Memory B cell (primary cell): ENCODE data around the gene HM13.
"Not testable (repeated sequence)": the region's sequence is repeated elsewhere in the genome, so short reads cannot be mapped to it uniquely, and the experiment has no call there.

Source experiments
- ATAC-seq: fragments of 150-1000 bp; cut with Tn5 transposase; 2 replicates; pipeline ENCODE4 v1.10.0; 2021; ENCODE audit warnings: low read depth, mild to moderate bottlenecking, moderate library complexity
- DNase-seq, 2 donors: peaks; one replicate each; pipeline ENCODE4 v3.0.0; 2022; ENCODE audit warnings: low spot score in 2 of 2
- H3K27ac Mint-ChIP-seq: one replicate; pipeline ENCODE4 v1.8.0; 2022; ENCODE audit warnings: mild to moderate bottlenecking, moderate library complexity, mixed read lengths
- H3K27me3 Mint-ChIP-seq: one replicate; pipeline ENCODE4 v1.8.0; 2022; ENCODE audit warnings: mixed read lengths
- H3K36me3 Mint-ChIP-seq: one replicate; pipeline ENCODE4 v1.8.0; 2022; ENCODE audit warnings: mild to moderate bottlenecking, mixed read lengths
- H3K4me1 Mint-ChIP-seq: one replicate; pipeline ENCODE4 v1.8.0; 2022; ENCODE audit warnings: mixed read lengths
- H3K4me3 Mint-ChIP-seq: one replicate; pipeline ENCODE4 v1.8.0; 2022; ENCODE audit warnings: mild to moderate bottlenecking, moderate library complexity, mixed read lengths
- H3K9me3 Mint-ChIP-seq: one replicate; pipeline ENCODE4 v1.8.0; 2022; ENCODE audit warnings: mixed read lengths

Gene HM13

GRCh38 chr20:31605031-31605901 is 91.0 kb downstream of the HM13 start, which contains the start of gene ID1:
TSS of gene ID1 (plus strand) at chr20:31605289. CDS start at chr20:31605388, 99 bp downstream.
- ATAC-seq: peak; percentile 85
- peaks cover 1% of the 10 kb centered on the region for H3K36me3 Mint-ChIP-seq
- peak; percentile 81 to 83 for DNase-seq
- H3K27ac Mint-ChIP-seq: peak within 1 kb of the TSS; percentile 87
- H3K4me1 Mint-ChIP-seq: peaks cover 16% of the 10 kb centered on the region
- H3K4me3 Mint-ChIP-seq: peak within 1 kb of the TSS; percentile 96
- H3K27me3 Mint-ChIP-seq: peaks cover 11% of the 10 kb centered on the region
- H3K9me3 Mint-ChIP-seq: no peaks in the 10 kb centered on the region

GRCh38 chr20:31605902-31606803 is 91.9 kb downstream of the HM13 start:
- peaks cover 1% of the 10 kb centered on the region for H3K36me3 Mint-ChIP-seq

GRCh38 chr20:31606804-31607639 is 92.8 kb downstream of the HM13 start:
- H3K36me3 Mint-ChIP-seq: peaks cover 1% of the 10 kb centered on the region
- no peak for ATAC-seq
- no peaks in the 10 kb centered on the region for H3K9me3 Mint-ChIP-seq
- peaks cover 16% of the 10 kb centered on the region for H3K4me1 Mint-ChIP-seq
- H3K4me3 Mint-ChIP-seq: no peak overlapping the region
- no peak for DNase-seq
- peaks cover 11% of the 10 kb centered on the region for H3K27me3 Mint-ChIP-seq
- H3K27ac Mint-ChIP-seq: no peak overlapping the region

More at GRCh38 chr20:31605902-31606803, 91.9 kb downstream of the HM13 start:
- Mint-ChIP-seq H3K27ac (peak overlapping the region; percentile 87), H3K4me1 (peaks cover 16% of the 10 kb centered on the region), H3K27me3 (peaks cover 11% of the 10 kb centered on the region), H3K4me3 (peak overlapping the region; percentile 96), H3K9me3 (no peaks in the 10 kb centered on the region)
- DNase-seq (peak; percentile 24 to 44), ATAC-seq (no peak)

GRCh38 chr20:31607640-31608250 is 93.5 kb downstream of the HM13 start:
- H3K9me3 Mint-ChIP-seq: no peaks in the 10 kb centered on the region
- H3K4me1 Mint-ChIP-seq: peaks cover 12% of the 10 kb centered on the region
- ATAC-seq: no peak
- no peak for DNase-seq
- peaks cover 7% of the 10 kb centered on the region for H3K27me3 Mint-ChIP-seq
- H3K4me3 Mint-ChIP-seq: no peak overlapping the region
- peaks cover 1% of the 10 kb centered on the region for H3K36me3 Mint-ChIP-seq
- no peak overlapping the region for H3K27ac Mint-ChIP-seq

- Mint-ChIP-seq H3K9me3 (no peaks in the 10 kb centered on the region), H3K27me3 (peaks cover 7% of the 10 kb centered on the region), H3K27ac (no peak overlapping the region), H3K4me1 (peaks cover 12% of the 10 kb centered on the region), H3K4me3 (no peak overlapping the region), H3K36me3 (no peaks in the 10 kb centered on the region)
- ATAC-seq: no peak
- no peak for DNase-seq
Observed at GRCh38 chr20:31608251-31608945, 94.2 kb downstream of the HM13 start.

GRCh38 chr20:31612271-31612640 is 98.0 kb downstream of the HM13 start:
- ATAC-seq, H3K4me3 Mint-ChIP-seq, H3K27ac Mint-ChIP-seq, H3K27me3 Mint-ChIP-seq, H3K36me3 Mint-ChIP-seq, H3K9me3 Mint-ChIP-seq, H3K4me1 Mint-ChIP-seq, DNase-seq: not testable (repeated sequence)

- Mint-ChIP-seq H3K9me3 (no peaks in the 10 kb centered on the region), H3K4me3 (no peak overlapping the region), H3K4me1 (peaks cover 7% of the 10 kb centered on the region), H3K27ac (no peak overlapping the region), H3K27me3 (peaks cover 7% of the 10 kb centered on the region), H3K36me3 (no peaks in the 10 kb centered on the region)
- DNase-seq (no peak), ATAC-seq (no peak)
Observed at GRCh38 chr20:31615416-31615815, 101.2 kb downstream of the HM13 start.

- ATAC-seq (peak; percentile 26), DNase-seq (no peak)
- H3K4me1 Mint-ChIP-seq: peaks cover 16% of the 10 kb centered on the region
- no peak overlapping the region for H3K4me3 Mint-ChIP-seq
- no peaks in the 10 kb centered on the region for H3K9me3 Mint-ChIP-seq
- H3K27me3 Mint-ChIP-seq: peaks cover 7% of the 10 kb centered on the region
- no peak overlapping the region for H3K27ac Mint-ChIP-seq
- H3K36me3 Mint-ChIP-seq: no peaks in the 10 kb centered on the region
Observed at GRCh38 chr20:31617432-31618104, 103.3 kb downstream of the HM13 start.
